Mucosa of descending colon (tissue), 3 donors: ENCODE measurements around the gene STPG2. TPM values are rescaled to one million over a fixed set of nuclear protein-coding genes. Genes with fewer than 3 reads are reported as not detected.

Experiments used
- ATAC-seq: fragments of 200-7000 bp; cut with Tn5 transposase; one replicate; pipeline ENCODE4 v1.9.1; 2020; ENCODE audit warnings: mild to moderate bottlenecking, moderate library complexity
- DNase-seq, 3 donors: peaks; one replicate each; pipeline ENCODE4 v3.0.0-alpha.2; 2020
- H3K36me3 ChIP-seq: fragments of 200-600 bp; one replicate; pipeline ENCODE4 v1.8.0; 2021; ENCODE audit warnings: low read depth, mild to moderate bottlenecking
- H3K4me1 ChIP-seq: fragments of 200-600 bp; one replicate; pipeline ENCODE4 v1.8.0; 2021; ENCODE audit warnings: low read depth, mild to moderate bottlenecking
- H3K4me3 ChIP-seq: fragments of 200-600 bp; one replicate; pipeline ENCODE4 v1.8.0; 2021; ENCODE audit warnings: mild to moderate bottlenecking
- H3K9me3 ChIP-seq: fragments of 200-600 bp; one replicate; pipeline ENCODE4 v1.8.0; 2021; ENCODE audit warnings: mild to moderate bottlenecking
- CTCF ChIP-seq: fragments of 200-600 bp; IDR thresholded peaks from one replicate; pipeline ENCODE4 v1.8.0; 2022; ENCODE audit warnings: antibody characterized with exemption, mild to moderate bottlenecking
- intact Hi-C, 2 donors: fragments of 100-400 bp; cut with DNase I in 1 of 2; cut with micrococcal nuclease in 1 of 2; formaldehyde crosslinking; loops; one replicate each; pipeline versions ENCODE4 v1.11.0 to v1.11.1; 2022; cut with DNase I, micrococcal nuclease
- total RNA-seq, 3 donors: library from RNA; stranded (reverse); fragmentation: NEBNext Ultra II Directional in 2 of 3; extraction: Animal tissue kit (Norgen Biotek cat#: 25700) in 2 of 3; gene quantifications; one replicate each; pipeline versions ENCODE4 v1.2.1 to v1.2.4, GENCODE V29; 2021 to 2023
- donor health status: DM: no; HTN: no; CAD: no; lungs with moderate emphysema.
- donor health status: DM: no; HTN: no; CAD: no.
- donor health status: DM: no; HTN: yes; CAD: no.

STPG2 gene
- total RNA-seq, 3 donors from 2014 or later, result 0.17 to 1.3 (median 0.41) TPM

- no peak for TF ChIP-seq CTCF
- H3K9me3 ChIP-seq, result no peaks in the 10 kb centered on the region
- no peak overlapping the region for H3K4me3 ChIP-seq
- H3K36me3 ChIP-seq, result no peaks in the 10 kb centered on the region
- no peak for DNase-seq
- ATAC-seq, result no peak
- intact Hi-C loops, result no loop called here
- no peaks in the 10 kb centered on the region for H3K4me1 ChIP-seq
Observed at GRCh38 chr4:98170035-98170434, 26.8 kb upstream of the STPG2 start.

GRCh38 chr4:98166731-98167041 lies 23.4 kb upstream of the STPG2 start:
- intact Hi-C loops, result no loop called here
- Histone ChIP-seq H3K4me1 (no peaks in the 10 kb centered on the region), H3K4me3 (no peak overlapping the region), H3K9me3 (no peaks in the 10 kb centered on the region), H3K36me3 (no peaks in the 10 kb centered on the region)
- no peak for DNase-seq
- ATAC-seq, result no peak
- no peak for TF ChIP-seq CTCF

- no peak overlapping the region for H3K4me3 ChIP-seq
- DNase-seq (no peak), ATAC-seq (no peak)
- no peaks in the 10 kb centered on the region for H3K9me3 ChIP-seq
- intact Hi-C loops, result no loop called here
- TF ChIP-seq CTCF, result no peak
- no peaks in the 10 kb centered on the region for H3K4me1 ChIP-seq
- no peaks in the 10 kb centered on the region for H3K36me3 ChIP-seq
Observed at GRCh38 chr4:98166025-98166730, 22.9 kb upstream of the STPG2 start.

- H3K9me3 ChIP-seq, result no peaks in the 10 kb centered on the region
- no peaks in the 10 kb centered on the region for H3K36me3 ChIP-seq
- no peaks in the 10 kb centered on the region for H3K4me1 ChIP-seq
- H3K4me3 ChIP-seq, result no peak overlapping the region
- TF ChIP-seq CTCF, result no peak
- DNase-seq, result no peak
- ATAC-seq, result no peak
- intact Hi-C loops, result no loop called here
Observed at GRCh38 chr4:98162696-98163095, 19.4 kb upstream of the STPG2 start.

GRCh38 chr4:98151145-98151924 lies 8.1 kb upstream of the STPG2 start:
- no peak overlapping the region for H3K4me3 ChIP-seq
- no peaks in the 10 kb centered on the region for H3K4me1 ChIP-seq
- no peaks in the 10 kb centered on the region for H3K9me3 ChIP-seq
- intact Hi-C loops, result no loop called here
- H3K36me3 ChIP-seq, result no peaks in the 10 kb centered on the region
- TF ChIP-seq CTCF, result no peak
- DNase-seq (no peak), ATAC-seq (no peak)
